ENCODE results near the gene REPS2. TPM values are rescaled to one million over a fixed set of nuclear protein-coding genes. Genes with fewer than 3 reads are reported as not detected.

Gene REPS2
- total RNA-seq, 1 experiment from 2014 or later = 0.04 TPM

DNA sequence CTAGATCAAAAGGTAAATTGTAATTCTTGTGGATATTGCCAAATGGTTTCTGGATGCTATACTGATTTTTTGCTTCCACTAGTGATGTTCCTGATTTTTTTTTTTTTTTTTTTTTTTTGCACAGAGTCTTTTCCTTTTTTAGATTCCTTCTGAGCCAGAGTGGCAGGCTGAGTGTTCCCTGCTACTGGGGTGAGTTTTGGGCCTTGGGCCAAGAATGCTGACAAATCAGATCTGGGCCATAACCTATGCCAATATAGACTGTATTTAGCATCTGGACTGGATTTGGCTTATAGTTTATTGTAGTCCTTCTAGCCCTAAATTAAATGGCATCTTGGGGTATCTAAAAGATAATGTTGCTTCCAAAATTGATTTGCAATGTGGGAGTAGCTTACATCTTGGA is 52.8 kb downstream of the REPS2 start:
- no peak overlapping the region for H3K27ac ChIP-seq (ENCODE audit: low read depth, low read length, poor library complexity, severe bottlenecking)
- peaks cover 33% of the 10 kb centered on the region for H3K27me3 ChIP-seq (replicated peaks; ENCODE audit: insufficient read depth, low read depth, low read length, poor library complexity)
- no peaks in the 10 kb centered on the region for H3K36me3 ChIP-seq (ENCODE audit: insufficient read depth, low read length, poor library complexity, severe bottlenecking)
- H3K4me1 ChIP-seq (ENCODE audit: insufficient read depth, low read length, poor library complexity, severe bottlenecking) = no peaks in the 10 kb centered on the region
- POLR2A ChIA-PET (ENCODE audit: low non-redundant PET) = no interaction called here
- intact Hi-C loops (cut with micrococcal nuclease; ENCODE audit: unreplicated experiment) = no loop called here
- BruUV-seq (replicated peaks) = no TSS peak
- H3K4me3 ChIP-seq (ENCODE audit: low read depth, low read length, poor library complexity, severe bottlenecking) = no peak overlapping the region
- H3K9me3 ChIP-seq (ENCODE audit: low read depth, low read length, poor library complexity, severe bottlenecking) = no peaks in the 10 kb centered on the region
- CTCF ChIA-PET = no interaction called here
- TF ChIP-seq EZH2 (IDR thresholded peaks at IDR 0.05; ENCODE audit: borderline replicate concordance, low read depth, low read length, poor library complexity, severe bottlenecking) = no peak
- TF ChIP-seq, protein P1, sequence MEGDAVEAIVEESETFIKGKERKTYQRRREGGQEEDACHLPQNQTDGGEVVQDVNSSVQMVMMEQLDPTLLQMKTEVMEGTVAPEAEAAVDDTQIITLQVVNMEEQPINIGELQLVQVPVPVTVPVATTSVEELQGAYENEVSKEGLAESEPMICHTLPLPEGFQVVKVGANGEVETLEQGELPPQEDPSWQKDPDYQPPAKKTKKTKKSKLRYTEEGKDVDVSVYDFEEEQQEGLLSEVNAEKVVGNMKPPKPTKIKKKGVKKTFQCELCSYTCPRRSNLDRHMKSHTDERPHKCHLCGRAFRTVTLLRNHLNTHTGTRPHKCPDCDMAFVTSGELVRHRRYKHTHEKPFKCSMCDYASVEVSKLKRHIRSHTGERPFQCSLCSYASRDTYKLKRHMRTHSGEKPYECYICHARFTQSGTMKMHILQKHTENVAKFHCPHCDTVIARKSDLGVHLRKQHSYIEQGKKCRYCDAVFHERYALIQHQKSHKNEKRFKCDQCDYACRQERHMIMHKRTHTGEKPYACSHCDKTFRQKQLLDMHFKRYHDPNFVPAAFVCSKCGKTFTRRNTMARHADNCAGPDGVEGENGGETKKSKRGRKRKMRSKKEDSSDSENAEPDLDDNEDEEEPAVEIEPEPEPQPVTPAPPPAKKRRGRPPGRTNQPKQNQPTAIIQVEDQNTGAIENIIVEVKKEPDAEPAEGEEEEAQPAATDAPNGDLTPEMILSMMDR (conservative IDR thresholded peaks at IDR 0.05; ENCODE audit: low read depth, low read length) = no peak
- DNase-seq (ENCODE audit: low spot score) = no peak

DNA sequence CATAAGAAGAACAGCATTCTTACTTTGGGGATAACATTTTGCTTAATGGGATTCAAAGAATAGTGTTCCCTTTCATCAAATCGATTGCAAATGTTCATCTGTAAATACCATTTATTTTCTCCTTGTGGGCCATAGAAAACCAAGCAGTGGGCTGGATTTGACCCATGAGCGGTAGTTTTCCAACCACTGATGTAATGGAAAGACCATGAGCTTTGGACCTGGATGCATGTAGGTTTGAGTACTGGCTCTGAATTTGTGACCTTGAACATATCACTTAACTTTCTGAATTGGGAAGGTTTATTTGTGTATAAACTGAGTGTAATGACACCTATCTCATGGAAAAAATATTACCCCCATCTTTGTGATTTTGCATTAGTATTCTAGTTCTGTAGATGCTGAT is 54.3 kb downstream of the REPS2 start:
- ChIA-PET CTCF (no interaction called here), POLR2A (ENCODE audit: low non-redundant PET) (no interaction called here)
- Histone ChIP-seq H3K27me3 (replicated peaks; ENCODE audit: insufficient read depth, low read depth, low read length, poor library complexity) (peaks cover 44% of the 10 kb centered on the region), H3K4me3 (ENCODE audit: low read depth, low read length, poor library complexity, severe bottlenecking) (no peak overlapping the region), H3K9me3 (ENCODE audit: low read depth, low read length, poor library complexity, severe bottlenecking) (no peaks in the 10 kb centered on the region), H3K36me3 (ENCODE audit: insufficient read depth, low read length, poor library complexity, severe bottlenecking) (no peaks in the 10 kb centered on the region), H3K27ac (ENCODE audit: low read depth, low read length, poor library complexity, severe bottlenecking) (no peak overlapping the region), H3K4me1 (ENCODE audit: insufficient read depth, low read length, poor library complexity, severe bottlenecking) (no peaks in the 10 kb centered on the region)
- no peak for TF ChIP-seq EZH2 (IDR thresholded peaks at IDR 0.05; ENCODE audit: borderline replicate concordance, low read depth, low read length, poor library complexity, severe bottlenecking)
- TF ChIP-seq, protein P1 (conservative IDR thresholded peaks at IDR 0.05; ENCODE audit: low read depth, low read length) = no peak
- no TSS peak for BruUV-seq (replicated peaks)
- no peak for DNase-seq (ENCODE audit: low spot score)
- intact Hi-C loops (cut with micrococcal nuclease; ENCODE audit: unreplicated experiment) = no loop called here

DNA sequence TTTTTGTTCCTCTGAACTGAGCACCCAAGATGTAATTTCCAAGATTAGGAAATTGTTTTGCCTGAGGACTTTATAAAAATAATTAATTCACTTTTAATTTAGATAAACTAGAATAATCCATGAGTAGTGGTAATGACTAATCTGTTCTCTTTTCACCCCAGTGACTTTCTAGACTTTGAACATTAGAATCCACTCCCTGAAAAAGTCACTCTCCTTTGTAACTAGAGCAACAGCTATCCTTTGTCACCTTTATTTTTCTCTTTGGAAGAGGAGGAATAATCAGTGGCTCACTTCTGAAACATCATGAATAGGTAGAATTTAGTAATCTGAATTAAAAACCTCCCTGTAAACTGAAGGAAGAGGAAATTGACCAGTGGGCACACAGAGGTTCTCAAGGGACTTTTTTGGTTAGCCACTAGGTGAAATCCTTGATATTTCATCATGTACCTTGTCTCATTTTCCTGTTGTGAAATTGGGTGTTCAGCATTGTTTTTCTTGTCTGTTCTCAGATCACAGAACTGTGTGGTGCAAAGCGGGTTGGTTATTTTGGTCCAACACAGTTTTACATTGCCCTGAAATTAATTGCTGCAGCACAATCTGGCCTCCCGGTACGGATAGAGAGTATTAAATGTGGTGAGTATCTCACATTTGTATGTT is 59.4 kb downstream of the REPS2 start:
- TF ChIP-seq, protein P1 (conservative IDR thresholded peaks at IDR 0.05; ENCODE audit: low read depth, low read length) = no peak
- TF ChIP-seq EZH2 (IDR thresholded peaks at IDR 0.05; ENCODE audit: borderline replicate concordance, low read depth, low read length, poor library complexity, severe bottlenecking) = no peak
- no peak overlapping the region for H3K4me3 ChIP-seq (ENCODE audit: low read depth, low read length, poor library complexity, severe bottlenecking)
- H3K36me3 ChIP-seq (ENCODE audit: insufficient read depth, low read length, poor library complexity, severe bottlenecking) = no peaks in the 10 kb centered on the region
- BruUV-seq (replicated peaks) = no TSS peak
- H3K27me3 ChIP-seq (replicated peaks; ENCODE audit: insufficient read depth, low read depth, low read length, poor library complexity) = peaks cover 61% of the 10 kb centered on the region
- no peaks in the 10 kb centered on the region for H3K4me1 ChIP-seq (ENCODE audit: insufficient read depth, low read length, poor library complexity, severe bottlenecking)
- intact Hi-C loops (cut with micrococcal nuclease; ENCODE audit: unreplicated experiment) = no loop called here
- ChIA-PET POLR2A (ENCODE audit: low non-redundant PET) (no interaction called here), CTCF (no interaction called here)
- no peaks in the 10 kb centered on the region for H3K9me3 ChIP-seq (ENCODE audit: low read depth, low read length, poor library complexity, severe bottlenecking)
- no peak overlapping the region for H3K27ac ChIP-seq (ENCODE audit: low read depth, low read length, poor library complexity, severe bottlenecking)
- DNase-seq (ENCODE audit: low spot score) = no peak

Data from A673 (cell line).